ENCODE data around the gene DHRSX.
"Not testable (repeated sequence)": the region's sequence is repeated elsewhere in the genome, so short reads cannot be mapped to it uniquely, and the experiment has no call there.

The DHRSX gene, protein sequence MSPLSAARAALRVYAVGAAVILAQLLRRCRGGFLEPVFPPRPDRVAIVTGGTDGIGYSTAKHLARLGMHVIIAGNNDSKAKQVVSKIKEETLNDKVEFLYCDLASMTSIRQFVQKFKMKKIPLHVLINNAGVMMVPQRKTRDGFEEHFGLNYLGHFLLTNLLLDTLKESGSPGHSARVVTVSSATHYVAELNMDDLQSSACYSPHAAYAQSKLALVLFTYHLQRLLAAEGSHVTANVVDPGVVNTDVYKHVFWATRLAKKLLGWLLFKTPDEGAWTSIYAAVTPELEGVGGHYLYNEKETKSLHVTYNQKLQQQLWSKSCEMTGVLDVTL

DNA sequence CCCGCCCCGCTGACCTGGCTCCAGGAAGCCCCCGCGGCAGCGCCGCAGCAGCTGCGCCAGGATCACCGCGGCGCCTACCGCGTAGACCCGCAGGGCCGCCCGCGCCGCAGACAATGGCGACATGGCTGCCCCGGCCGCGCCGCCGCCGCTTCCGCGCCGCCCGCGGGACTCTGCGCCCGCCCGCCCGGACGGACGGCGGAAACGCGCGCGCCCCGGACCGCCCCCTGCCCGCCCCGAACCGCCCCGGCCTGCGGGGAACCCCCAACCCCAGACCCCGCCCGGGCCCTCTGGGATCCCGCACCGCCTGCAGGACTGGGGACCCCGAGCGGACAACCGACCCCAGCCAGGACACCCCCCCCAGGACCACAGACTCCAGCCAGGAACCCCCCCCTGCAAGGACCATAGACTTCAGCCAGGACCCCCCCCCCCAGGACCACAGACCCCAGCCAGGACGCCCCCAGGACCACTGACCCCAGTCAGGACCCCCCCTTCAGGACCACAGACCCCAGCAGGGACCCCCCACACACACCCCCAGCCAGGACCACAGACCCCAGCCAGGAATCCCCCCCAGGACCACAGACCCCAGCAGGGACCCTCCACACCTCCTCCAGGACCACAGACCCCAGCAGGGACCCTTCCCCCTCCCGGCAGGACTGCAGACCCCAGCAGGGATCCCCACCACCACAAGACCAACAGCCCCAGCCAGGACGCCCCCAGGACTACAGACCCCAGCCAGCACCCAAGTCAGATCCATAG lies at the start of gene DHRSX, which contains the start of gene ZBED1:
Gene DHRSX (minus strand): TSS at position 174 of the 756 bp plus-strand sequence. CDS start 51 bp downstream, at position 123.
Gene ZBED1 (minus strand): TSS at position 174 of the 756 bp plus-strand sequence. CDS start 10,257 bp downstream, outside the sequence.
- peak; percentile 47 for DNase-seq (ENCODE audit: low read depth)

DNA sequence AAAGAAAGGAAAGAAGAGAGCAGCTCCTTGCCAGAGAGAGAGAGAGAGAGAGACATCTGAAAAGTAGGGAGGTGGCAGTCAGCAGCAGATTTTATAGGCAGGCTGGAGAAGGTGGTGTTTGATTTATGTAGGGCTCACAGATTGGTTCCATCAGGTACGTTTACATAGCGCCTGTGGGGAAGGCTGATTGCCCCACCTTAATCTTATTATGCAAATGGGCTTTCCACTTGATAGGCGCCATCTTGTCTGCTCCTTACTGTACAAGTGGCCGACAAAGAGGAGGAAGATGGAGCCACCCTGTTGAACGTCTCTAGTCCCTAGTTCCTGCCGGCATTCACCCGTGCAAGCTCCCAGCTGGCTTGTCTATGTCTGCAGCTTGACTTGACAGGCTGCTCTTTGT lies 49.1 kb upstream of the DHRSX start:
- DNase-seq (ENCODE audit: low read depth): no peak

DNA sequence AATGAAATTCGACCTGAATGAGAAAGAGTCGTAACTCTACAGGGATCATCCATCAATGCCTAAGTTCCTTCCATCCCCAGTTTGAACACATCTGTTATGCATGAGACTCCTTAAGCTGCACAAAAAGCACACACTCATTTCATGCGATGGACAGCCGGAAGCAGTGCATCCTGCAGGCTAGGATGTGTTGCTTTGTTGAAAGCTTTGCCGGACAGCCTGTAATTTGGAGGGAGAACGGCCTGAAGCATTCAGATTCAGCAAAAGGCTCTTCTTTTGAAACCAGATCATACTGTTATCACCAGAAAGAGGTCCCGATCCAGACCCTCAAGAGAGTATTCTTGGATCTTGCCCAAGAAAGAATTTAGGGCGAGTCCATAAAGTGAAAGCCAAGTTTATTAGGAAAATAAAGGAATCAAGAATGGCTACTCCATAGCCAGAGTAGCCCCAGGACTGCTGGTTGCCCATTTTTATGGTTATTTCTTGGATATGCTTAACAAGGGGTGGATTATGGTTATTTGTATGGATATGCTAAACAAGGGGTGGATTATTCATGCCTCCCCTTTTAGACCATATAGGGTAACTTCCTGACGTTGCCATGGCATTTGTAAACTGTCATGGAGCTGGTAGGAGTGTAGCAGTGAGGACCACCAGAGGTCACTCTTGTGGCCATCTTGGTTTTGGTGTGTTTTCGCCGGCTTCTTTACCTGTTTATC lies 48.1 kb upstream of the DHRSX start:
- DNase-seq (ENCODE audit: low read depth): no peak

DNA sequence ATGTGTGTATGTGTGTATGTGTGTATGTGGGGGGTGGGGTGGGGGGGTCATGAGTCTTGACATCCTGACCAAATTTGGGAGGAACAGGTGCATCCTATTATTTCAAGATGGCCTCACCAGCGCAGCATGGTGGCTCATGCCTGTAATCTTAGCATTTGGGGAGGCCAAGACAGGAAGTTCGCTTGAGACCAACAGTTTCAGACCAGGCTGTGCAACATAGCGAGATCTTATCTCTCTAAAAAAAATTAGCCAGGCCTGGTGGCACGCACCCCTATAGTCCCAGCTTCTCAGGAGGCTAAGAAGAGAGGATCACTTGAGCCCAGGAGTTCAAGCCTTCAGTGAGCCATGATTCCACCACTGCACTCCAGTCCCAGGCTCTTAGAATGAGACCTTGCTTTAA lies 47.0 kb upstream of the DHRSX start:
- peak; percentile 29 for DNase-seq (ENCODE audit: low read depth)

DNA sequence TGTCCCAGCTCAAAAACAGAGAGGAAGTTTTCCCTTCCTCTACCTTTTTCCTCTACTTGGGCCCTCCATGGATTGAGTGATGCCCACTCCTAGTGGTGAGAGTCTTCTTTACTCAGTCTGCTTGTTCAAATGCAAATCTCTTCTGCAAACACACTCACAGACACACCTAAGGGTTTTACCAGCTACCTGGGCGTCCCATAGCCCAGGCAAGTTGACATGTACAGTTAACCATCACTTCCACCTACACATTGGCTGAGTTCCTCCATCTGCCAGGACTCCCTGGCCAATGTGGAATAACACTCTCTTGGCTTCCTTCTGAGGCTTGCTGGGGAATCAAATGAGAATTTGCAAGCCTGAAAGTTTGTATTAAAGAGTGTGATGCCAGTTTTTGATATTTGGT lies 45.7 kb upstream of the DHRSX start:
- DNase-seq (ENCODE audit: low read depth): no peak

DNA sequence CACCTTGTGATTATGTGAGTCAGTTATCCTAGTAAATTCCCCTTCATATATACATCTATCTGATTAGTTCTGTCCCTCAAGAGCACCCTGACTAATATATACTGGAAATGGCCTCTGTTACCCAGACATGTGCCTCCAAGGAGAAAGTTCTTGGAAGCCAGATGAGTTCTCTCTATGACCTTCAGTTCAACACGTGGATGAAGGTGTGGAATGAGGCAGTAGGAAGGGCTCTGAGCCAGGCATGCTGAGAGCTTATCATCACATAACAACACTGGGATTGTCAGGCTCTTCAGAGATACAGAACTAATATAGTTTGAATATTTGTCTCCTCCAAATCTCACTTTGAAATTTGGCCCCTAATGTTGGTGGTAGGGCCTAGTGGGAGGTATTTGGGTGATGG lies 44.4 kb upstream of the DHRSX start:
- DNase-seq (ENCODE audit: low read depth): no peak

DNA sequence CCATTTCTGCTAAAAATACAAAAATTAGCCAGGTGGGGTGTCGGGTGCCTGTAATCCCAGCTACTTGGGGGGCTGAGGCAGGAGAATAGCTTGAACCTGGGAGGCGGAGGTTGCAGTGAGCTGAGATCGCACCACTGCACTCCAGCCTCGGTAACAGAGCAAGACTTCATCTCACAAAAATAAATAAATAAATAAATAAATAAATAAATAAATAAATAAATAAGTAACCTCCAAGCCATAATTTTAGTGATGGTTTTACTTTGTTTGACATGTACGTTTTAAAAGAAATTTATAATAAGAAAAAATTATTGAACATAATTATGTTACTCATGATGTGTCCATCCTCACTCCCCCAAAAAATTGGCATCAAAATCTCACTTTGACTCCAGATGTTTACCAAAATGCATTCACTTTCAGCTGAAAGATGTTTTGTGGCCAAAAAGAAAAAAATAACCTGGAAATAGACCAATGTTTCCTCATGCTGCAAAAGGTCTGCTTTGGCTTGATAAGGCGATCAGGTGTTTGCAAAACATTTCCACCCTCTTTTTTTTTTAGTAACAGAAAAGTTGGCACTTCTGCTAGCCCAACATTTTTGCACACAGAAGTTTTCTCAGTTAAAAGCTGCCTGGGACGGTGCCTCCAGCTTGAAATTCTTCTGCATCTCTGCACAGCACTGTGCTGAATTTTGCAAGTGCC lies 42.2 kb upstream of the DHRSX start:
- no peak for DNase-seq (ENCODE audit: low read depth)

DNA sequence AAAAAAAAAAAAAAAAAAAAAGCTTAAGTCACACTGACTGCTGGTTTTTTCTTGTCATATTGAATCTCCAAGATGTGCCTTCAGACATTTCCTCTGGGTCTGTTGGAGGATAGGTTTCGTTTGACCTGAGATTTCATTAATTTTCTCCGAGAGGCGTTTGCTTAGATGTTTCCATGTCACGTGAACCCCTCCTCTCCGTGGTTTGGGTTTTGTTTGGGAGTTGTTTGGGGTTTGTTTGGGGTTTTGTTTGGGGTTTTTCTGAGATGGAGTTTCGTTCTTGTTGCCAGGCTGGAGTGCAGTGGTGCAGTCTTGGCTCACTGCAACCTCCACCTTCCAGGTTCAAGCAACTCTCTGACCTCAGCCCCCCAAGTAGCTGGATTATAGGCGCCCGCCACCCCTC lies 40.8 kb upstream of the DHRSX start:
- no peak for DNase-seq (ENCODE audit: low read depth)

DNA sequence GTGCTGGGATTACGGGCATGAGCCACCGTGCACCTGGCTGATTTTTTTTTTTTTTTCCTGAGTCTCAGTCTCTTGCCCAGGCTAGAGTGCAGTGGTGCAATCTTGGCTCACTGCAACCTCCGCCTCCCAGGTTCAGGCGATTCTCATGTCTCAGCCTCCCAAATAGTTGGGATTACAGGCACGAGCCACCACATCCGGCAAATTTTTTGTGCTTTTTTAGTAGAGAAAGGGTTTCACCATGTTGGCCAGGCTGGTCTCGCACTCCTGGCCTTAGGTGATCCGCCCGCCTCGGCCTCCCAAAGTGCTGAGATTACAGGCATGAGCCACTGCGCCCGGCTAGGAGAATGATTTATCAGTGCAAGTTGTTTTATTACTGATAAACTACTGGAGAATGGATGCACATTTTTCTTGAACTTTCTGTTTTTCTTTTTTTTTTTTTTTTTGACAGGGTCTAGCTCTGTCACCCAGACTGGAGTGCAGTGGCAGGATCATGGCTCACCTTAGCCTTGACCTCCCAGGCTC lies 39.7 kb upstream of the DHRSX start:
- DNase-seq (ENCODE audit: low read depth): no peak

DNA sequence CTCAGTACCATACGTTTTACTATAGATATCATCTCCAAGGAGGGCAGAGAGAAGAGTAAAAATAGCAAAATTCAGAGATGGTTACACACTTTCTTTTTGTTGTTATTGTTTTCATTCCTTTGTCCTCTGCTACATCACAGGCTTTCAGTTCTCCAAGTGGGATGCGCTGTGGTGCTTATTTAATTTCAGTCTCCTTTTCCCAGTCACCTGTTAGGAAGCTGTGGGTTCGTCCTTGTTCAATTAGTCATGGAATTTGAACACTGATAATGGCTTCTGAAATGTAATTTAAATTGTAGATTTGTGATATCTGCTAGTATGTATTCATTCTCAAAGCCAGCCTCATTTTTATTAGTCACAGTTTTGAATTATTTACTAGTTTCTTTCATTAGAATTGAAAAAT lies 38.8 kb upstream of the DHRSX start:
- DNase-seq (ENCODE audit: low read depth): no peak

DNA sequence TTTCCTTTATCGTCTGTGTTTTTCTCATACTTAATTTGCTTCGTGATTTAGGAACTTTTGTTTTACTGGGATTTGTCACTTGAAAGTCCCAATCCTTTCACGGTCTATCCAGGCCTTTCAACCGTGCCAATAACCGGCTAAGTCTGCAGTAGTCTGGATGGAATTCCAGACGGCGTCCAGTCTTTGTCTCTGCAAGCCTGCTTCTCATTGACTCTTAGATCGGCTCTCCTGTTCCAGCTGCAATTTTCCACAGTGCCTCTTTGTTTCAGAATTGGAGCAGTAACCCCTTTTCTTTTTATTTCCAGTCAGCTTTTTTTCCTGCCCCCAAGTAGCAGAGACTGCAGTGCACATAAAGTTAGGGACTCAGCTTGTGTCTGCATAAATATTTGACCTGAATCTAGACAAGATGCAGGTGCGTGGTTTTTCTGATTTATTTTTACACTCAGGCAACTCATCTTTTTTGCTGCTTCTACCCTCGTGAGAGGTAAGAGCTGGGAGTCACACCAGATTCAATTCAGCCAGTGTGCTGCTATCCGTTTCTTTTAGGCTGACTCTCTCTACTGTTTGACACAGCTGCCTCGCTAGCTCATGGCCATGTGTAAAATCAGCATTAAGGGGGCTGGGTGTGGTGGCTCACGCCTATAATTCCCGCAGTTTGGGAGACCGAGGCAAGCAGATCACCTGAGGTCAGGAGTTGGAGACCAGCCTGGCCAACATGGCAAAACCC lies 37.4 kb upstream of the DHRSX start:
- DNase-seq (ENCODE audit: low read depth): no peak

DNA sequence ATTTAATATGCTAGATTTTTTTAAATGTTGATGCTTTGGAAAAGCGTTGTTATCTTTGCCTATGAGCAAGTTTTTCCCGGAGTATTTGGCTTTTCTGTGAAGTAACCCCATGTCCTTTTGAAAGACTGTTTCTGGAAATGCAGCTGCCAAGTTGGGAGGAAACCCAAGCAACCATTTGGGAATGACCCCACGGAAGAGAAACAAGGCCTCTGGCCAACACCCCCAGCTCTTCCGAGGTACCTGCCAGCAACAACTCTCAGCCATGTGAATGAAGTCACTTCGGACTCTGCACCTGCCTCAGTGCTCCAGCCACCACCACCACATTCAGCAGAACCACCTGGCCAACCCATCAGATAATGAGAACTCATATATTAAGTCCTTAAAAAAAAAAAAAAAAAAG lies 36.2 kb upstream of the DHRSX start:
- no peak for DNase-seq (ENCODE audit: low read depth)

DNA sequence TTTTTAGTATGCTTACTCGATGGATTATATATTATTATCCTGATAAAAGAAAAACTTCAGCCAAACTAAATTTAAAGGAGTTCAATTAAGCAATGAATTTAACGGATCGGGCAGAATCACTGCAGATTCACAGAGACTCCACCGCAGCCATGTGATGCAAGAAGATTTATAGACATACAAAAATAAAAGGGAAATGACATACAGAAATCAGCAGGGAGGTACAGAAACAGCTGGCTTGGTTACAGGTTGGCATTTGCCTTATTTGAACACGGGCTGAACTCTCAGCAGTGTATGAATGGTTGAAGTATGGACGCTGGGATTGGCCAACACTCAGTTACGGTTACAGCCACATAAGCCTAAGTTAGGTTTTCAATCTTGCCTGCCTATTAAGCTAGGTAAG lies 35.4 kb upstream of the DHRSX start:
- no peak for DNase-seq (ENCODE audit: low read depth)

DNA sequence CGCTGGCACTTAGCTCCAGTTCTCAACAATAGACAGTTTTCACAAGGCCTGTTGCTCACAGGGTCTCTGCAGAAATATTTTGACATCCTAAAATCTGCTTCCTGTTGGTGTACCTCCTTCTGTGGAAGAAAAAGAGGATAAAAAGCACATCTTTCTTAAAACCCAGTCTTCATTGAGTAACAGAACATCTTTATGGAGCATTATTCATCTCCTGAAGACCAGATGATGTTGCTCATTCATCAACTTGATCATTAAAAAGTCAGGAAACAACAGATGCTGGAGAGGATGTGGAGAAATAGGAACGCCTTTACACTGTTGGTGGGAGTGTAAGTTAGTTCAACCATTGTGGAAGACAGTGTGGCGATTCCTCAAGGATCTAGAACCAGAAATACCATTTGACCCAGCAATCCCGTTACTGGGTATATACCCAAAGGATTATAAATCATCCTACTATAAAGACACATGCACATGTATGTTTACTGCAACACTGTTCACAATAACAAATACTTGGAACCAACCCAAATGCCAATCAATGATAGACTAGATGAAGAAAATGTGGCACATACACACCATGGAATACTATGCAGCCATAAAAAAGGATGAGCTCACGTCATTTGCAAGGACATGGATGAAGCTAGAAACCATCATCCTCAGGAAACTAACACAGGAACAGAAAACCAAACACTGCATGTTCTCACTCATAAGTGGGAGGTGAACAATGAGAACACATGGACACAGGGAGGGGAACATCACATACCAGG lies 33.7 kb upstream of the DHRSX start:
- not testable (repeated sequence) for DNase-seq (ENCODE audit: low read depth)

DNA sequence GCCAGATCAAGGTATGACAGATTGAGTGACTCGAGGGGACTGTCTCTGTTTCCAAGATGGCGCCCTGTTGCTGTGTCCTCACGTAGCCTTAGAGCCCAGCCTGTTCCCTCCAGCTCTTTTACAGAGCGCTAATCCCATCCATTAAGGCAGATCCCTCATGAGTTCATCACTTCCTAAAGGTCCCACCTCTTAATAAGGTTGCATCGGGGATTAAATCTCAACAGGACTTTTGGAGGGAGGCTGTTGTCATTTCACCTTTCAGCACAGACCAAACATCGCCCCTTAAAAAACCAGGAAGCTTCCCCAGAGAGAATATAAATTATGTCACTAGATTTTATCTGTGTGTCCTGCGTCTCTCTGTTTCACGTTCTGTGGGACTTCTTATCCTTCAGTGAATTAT lies 32.6 kb upstream of the DHRSX start:
- no peak for DNase-seq (ENCODE audit: low read depth)

DNA sequence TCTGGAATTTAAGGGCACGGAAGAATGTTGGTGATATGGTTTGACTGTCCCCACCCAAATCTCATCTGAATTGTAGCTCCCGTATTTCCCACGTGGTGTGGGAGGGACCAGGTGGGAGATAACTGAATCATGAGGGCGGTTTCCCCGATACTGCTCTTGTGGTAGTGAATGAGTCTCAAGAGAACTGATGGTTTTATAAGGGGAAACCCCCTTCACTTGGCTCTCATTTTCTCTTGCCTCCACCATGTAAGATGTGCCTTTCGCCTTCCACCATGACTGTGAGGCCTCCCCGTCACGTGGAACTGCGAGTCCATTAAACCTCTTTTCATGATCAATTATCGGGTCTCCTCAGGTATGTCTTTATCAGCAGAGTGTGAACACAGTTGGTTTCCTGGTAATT lies 25.6 kb upstream of the DHRSX start:
- no peak for DNase-seq (ENCODE audit: low read depth)

DNA sequence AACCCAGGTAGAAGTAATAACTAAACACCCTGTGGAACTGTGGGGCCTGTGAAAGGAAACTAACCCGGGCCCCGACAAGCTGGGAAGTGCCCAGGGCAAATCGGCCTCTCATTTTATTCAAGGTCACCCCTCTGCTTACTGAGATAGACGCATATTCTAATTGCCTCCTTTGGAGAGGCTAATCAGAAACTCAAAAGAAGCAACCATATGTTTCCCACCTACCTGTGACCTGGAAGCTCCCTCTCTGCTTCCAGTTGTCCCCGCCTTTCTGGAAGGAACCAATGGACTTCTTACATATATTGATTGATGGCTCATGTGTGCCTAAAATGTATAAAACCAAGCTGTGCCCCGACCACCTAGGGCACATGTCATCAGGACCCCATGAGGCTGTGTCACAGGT lies 23.1 kb upstream of the DHRSX start:
- DNase-seq (ENCODE audit: low read depth): no peak

DNA sequence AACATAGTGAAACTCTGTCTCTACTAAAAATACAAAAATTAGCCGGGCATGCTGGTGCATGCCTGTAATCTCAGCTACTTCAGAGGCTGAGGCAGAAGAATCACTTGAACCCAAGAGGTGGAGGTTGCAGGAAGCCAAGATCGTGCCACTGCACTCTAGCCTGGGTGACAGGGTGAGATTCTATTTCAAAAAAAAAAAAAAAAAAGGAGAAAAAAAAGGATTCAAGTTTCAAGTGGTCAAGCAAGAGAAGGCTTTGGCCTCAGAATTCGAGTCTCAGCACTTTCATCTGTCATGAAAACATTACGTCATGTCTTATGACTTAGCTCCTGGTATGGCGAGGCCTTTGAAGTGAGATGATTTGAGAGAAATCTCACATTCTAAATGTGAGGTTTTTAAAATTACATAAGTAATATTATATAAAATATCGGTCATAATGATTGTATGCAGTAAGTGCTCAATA lies 21.2 kb upstream of the DHRSX start:
- DNase-seq (ENCODE audit: low read depth): no peak

DNA sequence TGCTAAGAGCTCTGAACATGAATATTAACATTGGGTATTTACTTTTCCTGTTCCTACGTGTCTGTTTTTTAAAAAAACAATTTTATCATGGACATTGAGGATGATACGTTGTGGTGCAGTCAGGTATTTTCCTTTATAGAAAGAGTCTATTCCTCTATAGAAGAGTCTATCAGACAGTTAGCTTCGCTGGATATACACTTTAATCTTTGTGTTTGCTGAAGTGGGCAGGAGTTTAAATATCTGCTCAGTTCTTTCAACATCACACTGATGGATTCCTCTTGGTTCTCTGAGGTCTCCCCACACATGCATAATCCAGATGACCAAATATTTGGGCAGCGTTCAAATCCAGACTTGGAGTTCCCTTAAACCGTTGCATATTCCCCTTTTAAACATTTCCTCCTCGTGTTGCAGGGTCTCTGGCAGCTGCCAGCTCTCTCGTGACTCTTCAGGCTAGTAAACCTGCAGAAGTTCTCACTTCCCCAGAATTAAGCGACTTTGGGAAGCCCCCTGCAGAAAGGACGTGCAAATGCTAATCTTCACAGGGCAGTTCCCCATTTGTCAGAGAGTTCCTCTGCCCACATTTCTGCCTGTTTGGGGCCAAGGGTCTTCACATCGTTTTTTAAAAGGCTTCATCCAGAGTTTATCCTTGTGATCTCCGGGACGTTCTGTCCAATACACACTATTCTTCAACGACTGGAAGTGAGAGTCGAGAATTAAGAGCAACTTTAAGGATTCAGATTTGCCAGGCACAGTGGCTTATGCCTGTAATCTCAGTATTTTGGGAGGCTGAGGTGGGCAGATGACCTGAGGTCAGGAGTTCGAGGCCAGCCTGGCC lies 20.5 kb upstream of the DHRSX start:
- no peak for DNase-seq (ENCODE audit: low read depth)

DNA sequence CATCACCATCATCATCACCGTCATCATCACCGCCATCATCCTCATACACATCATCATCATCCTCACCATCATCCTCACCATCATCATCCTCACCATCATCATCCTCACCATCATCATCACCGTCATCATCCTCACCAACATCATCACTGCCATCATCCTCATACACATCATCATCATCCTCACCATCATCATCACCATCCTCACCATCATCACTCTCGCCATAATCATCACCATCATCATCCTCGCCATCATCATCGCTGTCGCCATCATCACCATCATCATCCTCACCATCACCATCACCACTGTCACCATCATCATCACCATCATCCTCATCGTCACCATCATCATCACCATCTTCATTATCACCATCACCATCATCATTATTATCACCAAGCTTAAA lies 19.8 kb upstream of the DHRSX start:
- no peak for DNase-seq (ENCODE audit: low read depth)
